ENCODE measurements around the gene PIF1.
"Not testable (repeated sequence)": the region's sequence is repeated elsewhere in the genome, so short reads cannot be mapped to it uniquely, and the experiment has no call there.

The PIF1 gene

GRCh38 chr15:64847448-64847847 is 22.0 kb upstream of the PIF1 start:
- no peak for DNase-seq (ENCODE audit: low spot score)

- DNase-seq (ENCODE audit: low spot score), result peak; percentile 42
These were observed 21.6 kb upstream of the PIF1 start for GRCh38 chr15:64847016-64847415.

GRCh38 chr15:64845831-64846595 is 20.6 kb upstream of the PIF1 start:
- peak; percentile 15 for DNase-seq (ENCODE audit: low spot score)

DNA sequence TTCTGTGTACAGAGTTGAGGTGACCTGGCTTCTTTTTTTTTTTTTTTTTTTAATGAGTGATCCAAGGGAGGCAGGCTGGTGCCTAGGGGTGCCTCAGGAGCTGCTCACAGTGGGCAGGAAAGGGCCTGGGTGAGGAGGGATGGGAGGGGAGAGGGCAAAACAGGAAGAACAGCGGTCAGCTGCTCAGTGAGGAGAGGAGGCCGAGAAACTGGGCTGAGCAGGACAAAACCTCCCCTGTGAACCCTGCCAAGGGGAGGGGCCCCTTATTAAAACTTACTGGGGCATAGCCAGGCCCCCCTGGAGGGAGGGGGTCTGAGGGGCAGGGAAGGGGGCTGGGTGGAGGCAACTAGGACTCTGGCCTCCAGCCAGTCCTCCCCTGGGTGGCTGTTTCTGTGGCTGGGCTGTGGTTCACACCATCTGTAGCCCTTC is 19.8 kb upstream of the PIF1 start:
- DNase-seq (ENCODE audit: low spot score), result peak; percentile 30

DNA sequence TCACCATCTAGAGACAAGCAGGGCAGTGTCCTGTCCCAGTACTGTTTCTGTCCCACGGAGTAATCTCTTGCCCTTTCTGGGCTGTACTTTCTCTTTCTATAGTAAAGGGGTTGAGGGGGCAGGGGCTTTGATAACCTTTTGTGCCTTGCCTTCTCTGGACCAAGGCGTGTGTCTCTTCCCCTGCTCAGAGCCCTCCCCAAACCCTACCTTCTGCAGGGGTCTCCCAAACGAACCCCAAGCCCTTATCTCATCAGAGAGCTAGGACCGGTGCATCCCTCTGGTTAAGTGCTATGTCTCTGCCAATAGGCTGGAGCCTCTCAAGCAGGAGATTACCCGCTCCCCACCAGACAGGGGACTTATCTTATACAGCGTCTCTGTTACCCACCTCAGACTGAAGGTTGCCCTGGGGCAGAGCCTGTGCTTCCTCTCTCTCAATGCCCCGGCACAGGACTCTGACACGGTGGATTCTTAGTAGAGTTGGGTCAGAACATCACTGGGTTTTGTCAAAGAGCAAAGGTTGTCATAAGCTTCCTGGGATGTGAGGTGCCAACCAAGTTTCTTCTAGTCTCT is 19.2 kb upstream of the PIF1 start:
- DNase-seq (ENCODE audit: low spot score), result peak; percentile 55

GRCh38 chr15:64843991-64844390 is 18.5 kb upstream of the PIF1 start:
- DNase-seq (ENCODE audit: low spot score), result peak; percentile 10

DNA sequence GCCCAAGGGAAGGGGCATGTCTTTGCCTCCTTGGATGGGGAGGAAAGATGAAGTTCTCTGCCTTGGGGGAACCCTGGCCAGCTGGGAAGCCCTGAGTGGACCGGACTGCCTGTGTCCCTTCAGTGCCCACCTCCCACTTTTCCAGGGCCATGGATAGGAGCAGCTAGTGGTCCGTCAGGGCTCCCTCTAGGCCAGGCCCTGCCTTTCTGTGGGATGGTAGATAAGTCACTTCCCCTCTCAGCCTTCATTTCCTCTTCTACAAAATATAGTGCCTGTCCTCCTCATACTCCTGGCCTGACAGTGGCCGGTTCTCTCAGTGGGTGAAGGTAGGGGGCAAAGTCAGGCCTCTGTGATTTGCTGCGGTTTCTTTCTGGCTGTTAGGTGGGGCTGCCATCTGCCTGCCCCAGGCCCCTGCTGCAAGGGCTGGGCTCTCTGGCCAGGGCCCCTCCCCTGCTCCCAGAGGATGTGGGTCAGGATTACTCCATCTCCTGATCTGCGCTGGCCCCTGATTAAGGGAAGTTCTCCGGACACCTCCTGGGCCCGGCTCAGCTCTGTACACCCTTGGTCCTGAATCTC is 17.6 kb upstream of the PIF1 start:
- DNase-seq (ENCODE audit: low spot score), result peak; percentile 50

- no peak for DNase-seq (ENCODE audit: low spot score)
These were observed 16.9 kb upstream of the PIF1 start for GRCh38 chr15:64842096-64842939.

DNA sequence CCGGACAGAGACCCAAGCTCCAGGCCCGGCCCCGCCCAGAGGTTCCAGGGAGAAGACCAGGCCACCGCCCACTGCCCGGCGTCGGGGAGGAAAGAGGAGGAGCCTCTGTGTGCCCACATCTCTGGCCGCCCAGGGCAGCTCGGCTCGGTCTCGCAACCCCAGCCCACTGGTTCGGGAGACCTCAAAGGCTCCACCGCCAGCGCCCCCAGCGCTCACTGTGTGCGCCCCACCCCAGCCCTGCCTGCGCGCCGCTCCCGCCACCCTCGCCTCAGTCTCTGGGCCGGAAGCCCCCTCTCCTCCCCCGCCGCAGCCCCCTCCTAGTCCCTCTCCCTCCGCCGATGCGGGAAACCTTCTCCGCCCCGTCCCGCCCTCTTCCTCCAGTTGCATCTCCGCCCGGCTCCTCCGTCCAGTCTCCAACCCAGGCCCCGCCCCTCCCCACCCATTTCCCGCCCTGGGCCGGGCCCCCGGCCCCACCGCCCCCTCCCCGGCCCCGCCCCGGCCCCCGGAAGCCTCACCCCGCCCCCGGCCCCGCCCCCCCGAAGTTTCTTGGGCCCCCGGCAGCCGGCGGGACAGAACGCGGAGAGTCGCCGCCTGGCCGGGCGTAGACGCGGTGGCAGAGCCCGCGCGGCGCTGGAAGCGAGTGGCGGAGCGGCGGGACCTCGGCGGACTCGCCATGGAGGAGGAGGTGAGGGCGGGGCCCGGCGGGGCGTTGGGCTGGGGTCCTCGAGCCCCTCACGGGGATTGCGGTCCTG is 16.1 kb upstream of the PIF1 start, which contains the start of gene PLEKHO2:
Gene PLEKHO2, plus strand, starts transcription at position 572 of the 752 bp plus-strand sequence. Its CDS starts 102 bp downstream, at position 674.
- peak; percentile 93 for DNase-seq (ENCODE audit: low spot score)

- DNase-seq (ENCODE audit: low spot score), result no peak
These were observed 15.6 kb upstream of the PIF1 start for GRCh38 chr15:64841060-64841343.

- DNase-seq (ENCODE audit: low spot score), result no peak
These were observed 12.1 kb upstream of the PIF1 start for GRCh38 chr15:64837502-64837901.

- no peak for DNase-seq (ENCODE audit: low spot score)
These were observed 10.6 kb upstream of the PIF1 start for GRCh38 chr15:64836023-64836536.

DNA sequence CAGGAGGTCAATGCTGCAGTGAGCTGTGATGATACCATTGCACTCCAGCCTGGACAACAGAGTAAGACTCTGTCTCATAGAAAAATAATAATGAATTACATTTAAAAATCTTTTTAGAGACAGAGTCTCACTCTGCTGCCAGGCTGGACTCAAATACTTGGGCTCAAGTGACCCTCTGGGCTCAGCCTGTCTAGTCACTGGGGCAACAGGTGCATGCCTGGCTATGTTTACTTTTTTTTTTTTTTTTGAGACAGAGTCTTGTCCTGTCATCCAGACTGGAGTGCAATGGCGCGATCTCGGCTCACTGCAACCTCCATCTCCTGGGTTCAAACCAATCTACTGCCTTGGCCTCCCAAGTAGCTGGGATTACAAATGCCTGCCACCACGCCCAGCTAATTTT is 8.2 kb upstream of the PIF1 start:
- DNase-seq (ENCODE audit: low spot score), result no peak

- DNase-seq (ENCODE audit: low spot score), result no peak
These were observed 3.5 kb upstream of the PIF1 start for GRCh38 chr15:64828985-64829384.

DNA sequence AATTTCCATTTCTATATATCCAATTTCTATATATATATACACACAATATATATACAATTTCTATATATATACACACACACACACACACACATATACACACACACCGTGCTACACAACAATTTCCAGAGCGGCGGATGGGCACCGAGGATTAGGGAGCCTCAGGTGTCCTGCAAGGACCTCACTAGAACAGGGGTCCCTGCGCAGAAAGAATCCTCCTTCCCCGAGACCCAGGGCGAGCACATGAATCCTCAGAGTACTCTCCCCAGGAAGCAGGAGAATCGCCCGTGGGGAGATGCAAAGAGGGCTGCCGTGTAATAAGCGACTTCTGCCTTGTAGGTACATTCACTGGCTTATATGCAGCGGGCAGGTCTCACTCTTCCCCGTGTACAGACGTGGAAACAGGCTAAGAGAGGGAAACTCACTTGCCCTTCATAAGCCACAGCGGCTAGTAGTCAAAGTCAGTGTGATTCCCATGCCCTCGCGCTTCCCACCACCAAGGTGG is 467 bp downstream of the PIF1 start:
- no peak for DNase-seq (ENCODE audit: low spot score)

- no peak for DNase-seq (ENCODE audit: low spot score)
These were observed 9.0 kb downstream of the PIF1 start for GRCh38 chr15:64816452-64816851.

- DNase-seq (ENCODE audit: low spot score), result not testable (repeated sequence)
These were observed 10.5 kb downstream of the PIF1 start for GRCh38 chr15:64814965-64815364.

DNA sequence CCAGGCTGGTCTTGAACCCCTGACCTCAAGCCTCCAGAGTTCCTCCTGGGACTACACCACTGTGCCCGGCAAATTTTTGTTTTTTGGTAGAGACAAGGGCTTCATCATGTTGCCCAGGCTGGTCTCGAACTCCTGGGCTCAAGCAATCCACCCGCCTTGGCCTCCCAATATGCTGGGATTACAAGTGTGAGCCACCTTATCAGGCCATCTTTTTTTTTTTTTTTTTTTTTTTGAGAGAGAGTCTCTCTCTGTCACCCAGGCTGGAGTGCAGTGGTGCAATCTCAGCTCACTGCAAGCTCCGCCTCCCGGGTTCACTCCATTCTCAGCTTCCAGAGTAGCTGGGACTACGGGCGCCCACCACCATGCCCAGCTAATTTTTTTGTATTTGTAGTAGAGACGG is 11.2 kb downstream of the PIF1 start:
- DNase-seq (ENCODE audit: low spot score), result not testable (repeated sequence)

- DNase-seq (ENCODE audit: low spot score), result no peak
These were observed 12.4 kb downstream of the PIF1 start for GRCh38 chr15:64813075-64813474.

GRCh38 chr15:64810497-64811326 is 14.7 kb downstream of the PIF1 start:
- DNase-seq (ENCODE audit: low spot score), result no peak

Measured in germinal center (tissue), 1 donor.